ENCODE data around the gene KIF26B. TPM values are rescaled to one million over a fixed set of nuclear protein-coding genes. Genes with fewer than 3 reads are reported as not detected.

Gene KIF26B
- total RNA-seq, 6 experiments from 2014 or later = 0.31 to 0.55 (median 0.35) TPM

GRCh38 chr1:245133995-245134715 is 20.6 kb upstream of the KIF26B start:
- Histone ChIP-seq H3K4me1 (no peaks in the 10 kb centered on the region), H3K4me3 (no peak overlapping the region), H3K36me3 (no peaks in the 10 kb centered on the region), H3K9me3 (no peaks in the 10 kb centered on the region), H3K27ac (no peak overlapping the region), H3K27me3 (no peaks in the 10 kb centered on the region)
- WGBS (ENCODE audit: insufficient coverage, low coverage, low lambda C conversion rate, missing lambda C conversion rate) = 68% methylated on average over 7 of the region's 17 CpGs
- no peak for TF ChIP-seq CTCF (IDR thresholded peaks at IDR 0.05)
- no peak for TF ChIP-seq POLR2A (IDR thresholded peaks at IDR 0.05)
- DNase-seq = no peak
- no peak for ATAC-seq
- intact Hi-C loops (cut with DNase I) = no loop called here

- ATAC-seq = no peak
These were observed 12.5 kb upstream of the KIF26B start for GRCh38 chr1:245142171-245142798.

GRCh38 chr1:245142976-245143375 is 11.8 kb upstream of the KIF26B start:
- no peak for ATAC-seq
- Histone ChIP-seq H3K36me3 (no peaks in the 10 kb centered on the region), H3K27me3 (no peaks in the 10 kb centered on the region), H3K4me1 (no peaks in the 10 kb centered on the region), H3K9me3 (no peaks in the 10 kb centered on the region), H3K27ac (no peak overlapping the region), H3K4me3 (no peak overlapping the region)
- TF ChIP-seq CTCF (IDR thresholded peaks at IDR 0.05) (no peak), POLR2A (IDR thresholded peaks at IDR 0.05) (no peak)
- WGBS (ENCODE audit: insufficient coverage, low coverage, low lambda C conversion rate, missing lambda C conversion rate) = 75% methylated on average over 14 of the region's 14 CpGs
- DNase-seq = no peak
- intact Hi-C loops (cut with DNase I) = no loop called here

More at GRCh38 chr1:245142171-245142798, 12.5 kb upstream of the KIF26B start:
- Histone ChIP-seq H3K27ac (no peak overlapping the region), H3K9me3 (no peaks in the 10 kb centered on the region), H3K4me1 (no peaks in the 10 kb centered on the region), H3K4me3 (no peak overlapping the region), H3K27me3 (no peaks in the 10 kb centered on the region), H3K36me3 (no peaks in the 10 kb centered on the region)
- DNase-seq = no peak
- TF ChIP-seq CTCF (IDR thresholded peaks at IDR 0.05) (no peak), POLR2A (IDR thresholded peaks at IDR 0.05) (no peak)
- WGBS (ENCODE audit: insufficient coverage, low coverage, low lambda C conversion rate, missing lambda C conversion rate) = 69% methylated on average over 5 of the region's 18 CpGs
- intact Hi-C loops (cut with DNase I) = no loop called here

- Histone ChIP-seq H3K27me3 (no peaks in the 10 kb centered on the region), H3K4me3 (no peak overlapping the region), H3K27ac (no peak overlapping the region), H3K9me3 (no peaks in the 10 kb centered on the region), H3K36me3 (no peaks in the 10 kb centered on the region), H3K4me1 (no peaks in the 10 kb centered on the region)
- 69% methylated on average over 6 of the region's 8 CpGs for WGBS (ENCODE audit: insufficient coverage, low coverage, low lambda C conversion rate, missing lambda C conversion rate)
- no peak for ATAC-seq
- TF ChIP-seq POLR2A (IDR thresholded peaks at IDR 0.05) (no peak), CTCF (IDR thresholded peaks at IDR 0.05) (no peak)
- intact Hi-C loops (cut with DNase I) = no loop called here
- no peak for DNase-seq
These were observed 10.9 kb upstream of the KIF26B start for GRCh38 chr1:245143849-245144248.
